Measurements from ENCODE around the gene ALDH18A1. TPM values are rescaled to one million over a fixed set of nuclear protein-coding genes. Genes with fewer than 3 reads are reported as not detected.

Gene ALDH18A1
- total RNA-seq, 1 experiment from 2014 or later, result 70.3 TPM

GRCh38 chr10:95558593-95559320 lies 97.8 kb downstream of the ALDH18A1 start:
- ATAC-seq, result no peak
- CTCF ChIA-PET, result no interaction called here

GRCh38 chr10:95556994-95557767 lies 99.3 kb downstream of the ALDH18A1 start:
- H3K27ac ChIP-seq (ENCODE audit: low read length), result no peak overlapping the region
- no TSS peak for BruUV-seq (replicated peaks)
- no peak overlapping the region for H2AFZ ChIP-seq (ENCODE audit: low read length)
- CTCF ChIA-PET, result no interaction called here
- ATAC-seq, result no peak
- H3K36me3 ChIP-seq (ENCODE audit: low read depth, low read length), result no peaks in the 10 kb centered on the region
- intact Hi-C loops (cut with micrococcal nuclease), result no loop called here
- H3F3A ChIP-seq (ENCODE audit: low read length, unreplicated experiment), result no peaks in the 10 kb centered on the region
- no peaks in the 10 kb centered on the region for H3K9me2 ChIP-seq (replicated peaks; ENCODE audit: low read length)
- H3K4me1 ChIP-seq (ENCODE audit: insufficient read depth, low read length), result peaks cover 6% of the 10 kb centered on the region
- H3K9ac ChIP-seq (ENCODE audit: low read length), result no peak overlapping the region
- no peak overlapping the region for H3K4me3 ChIP-seq (ENCODE audit: low read length)
- H4K20me1 ChIP-seq (ENCODE audit: low read length), result no peaks in the 10 kb centered on the region
- no peaks in the 10 kb centered on the region for H3K27me3 ChIP-seq (ENCODE audit: low read length)
- POLR2A ChIA-PET (ENCODE audit: unreplicated experiment), result interaction anchor here (0.7 kb wide), 1 partner anchor 43 kb away, joined by 4 read pairs; no protein-coding TSS in a partner anchor
- no peak for TF ChIP-seq EZH2phosphoT487 (IDR thresholded peaks at IDR 0.05; ENCODE audit: borderline replicate concordance, low read length)
- TF ChIP-seq, protein P1, sequence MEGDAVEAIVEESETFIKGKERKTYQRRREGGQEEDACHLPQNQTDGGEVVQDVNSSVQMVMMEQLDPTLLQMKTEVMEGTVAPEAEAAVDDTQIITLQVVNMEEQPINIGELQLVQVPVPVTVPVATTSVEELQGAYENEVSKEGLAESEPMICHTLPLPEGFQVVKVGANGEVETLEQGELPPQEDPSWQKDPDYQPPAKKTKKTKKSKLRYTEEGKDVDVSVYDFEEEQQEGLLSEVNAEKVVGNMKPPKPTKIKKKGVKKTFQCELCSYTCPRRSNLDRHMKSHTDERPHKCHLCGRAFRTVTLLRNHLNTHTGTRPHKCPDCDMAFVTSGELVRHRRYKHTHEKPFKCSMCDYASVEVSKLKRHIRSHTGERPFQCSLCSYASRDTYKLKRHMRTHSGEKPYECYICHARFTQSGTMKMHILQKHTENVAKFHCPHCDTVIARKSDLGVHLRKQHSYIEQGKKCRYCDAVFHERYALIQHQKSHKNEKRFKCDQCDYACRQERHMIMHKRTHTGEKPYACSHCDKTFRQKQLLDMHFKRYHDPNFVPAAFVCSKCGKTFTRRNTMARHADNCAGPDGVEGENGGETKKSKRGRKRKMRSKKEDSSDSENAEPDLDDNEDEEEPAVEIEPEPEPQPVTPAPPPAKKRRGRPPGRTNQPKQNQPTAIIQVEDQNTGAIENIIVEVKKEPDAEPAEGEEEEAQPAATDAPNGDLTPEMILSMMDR (conservative IDR thresholded peaks at IDR 0.05; ENCODE audit: low read depth, low read length), result no peak
- TF ChIP-seq EZH2 (IDR thresholded peaks at IDR 0.05; ENCODE audit: low read length, unreplicated experiment), result no peak
- no peaks in the 10 kb centered on the region for H3K9me3 ChIP-seq (ENCODE audit: low read length)
- no peak for DNase-seq
- H3K4me2 ChIP-seq (ENCODE audit: low read length), result no peak overlapping the region
- H3K79me2 ChIP-seq (ENCODE audit: low read length), result no peaks in the 10 kb centered on the region

More at GRCh38 chr10:95558593-95559320, 97.8 kb downstream of the ALDH18A1 start:
- no peaks in the 10 kb centered on the region for H3K27me3 ChIP-seq (ENCODE audit: low read length)
- no peaks in the 10 kb centered on the region for H3K9me2 ChIP-seq (replicated peaks; ENCODE audit: low read length)
- no peak overlapping the region for H3K9ac ChIP-seq (ENCODE audit: low read length)
- BruUV-seq (replicated peaks), result no TSS peak
- no peaks in the 10 kb centered on the region for H3F3A ChIP-seq (ENCODE audit: low read length, unreplicated experiment)
- no peak overlapping the region for H2AFZ ChIP-seq (ENCODE audit: low read length)
- H3K4me3 ChIP-seq (ENCODE audit: low read length), result no peak overlapping the region
- H3K27ac ChIP-seq (ENCODE audit: low read length), result no peak overlapping the region
- POLR2A ChIA-PET (ENCODE audit: unreplicated experiment), result no interaction called here
- no peak for DNase-seq
- no peaks in the 10 kb centered on the region for H3K9me3 ChIP-seq (ENCODE audit: low read length)
- H3K79me2 ChIP-seq (ENCODE audit: low read length), result no peaks in the 10 kb centered on the region
- intact Hi-C loops (cut with micrococcal nuclease), result no loop called here
- TF ChIP-seq EZH2 (IDR thresholded peaks at IDR 0.05; ENCODE audit: low read length, unreplicated experiment) (no peak), EZH2phosphoT487 (IDR thresholded peaks at IDR 0.05; ENCODE audit: borderline replicate concordance, low read length) (no peak)
- TF ChIP-seq, protein P1 (conservative IDR thresholded peaks at IDR 0.05; ENCODE audit: low read depth, low read length), result no peak
- no peaks in the 10 kb centered on the region for H3K4me1 ChIP-seq (ENCODE audit: insufficient read depth, low read length)
- no peaks in the 10 kb centered on the region for H4K20me1 ChIP-seq (ENCODE audit: low read length)
- no peak overlapping the region for H3K4me2 ChIP-seq (ENCODE audit: low read length)
- H3K36me3 ChIP-seq (ENCODE audit: low read depth, low read length), result no peaks in the 10 kb centered on the region

Other genes starting within 250 kb of the ALDH18A1 start
- 3.7 and 4.1 TPM in 2 replicates for gene SORBS1, start 95.3 kb downstream of the ALDH18A1 start, total RNA-seq (2014; rRNA removed)
- 14.5 and 21.8 TPM in 2 replicates for gene TCTN3, start 37.2 kb upstream of the ALDH18A1 start, total RNA-seq (2014; rRNA removed)
- not detected in 2 replicates for gene ENTPD1, start 99.5 kb upstream of the ALDH18A1 start, total RNA-seq (2014; rRNA removed)

Measured in PC-3 (cell line).